ENCODE results near the gene SH3RF3.

Gene SH3RF3

DNA sequence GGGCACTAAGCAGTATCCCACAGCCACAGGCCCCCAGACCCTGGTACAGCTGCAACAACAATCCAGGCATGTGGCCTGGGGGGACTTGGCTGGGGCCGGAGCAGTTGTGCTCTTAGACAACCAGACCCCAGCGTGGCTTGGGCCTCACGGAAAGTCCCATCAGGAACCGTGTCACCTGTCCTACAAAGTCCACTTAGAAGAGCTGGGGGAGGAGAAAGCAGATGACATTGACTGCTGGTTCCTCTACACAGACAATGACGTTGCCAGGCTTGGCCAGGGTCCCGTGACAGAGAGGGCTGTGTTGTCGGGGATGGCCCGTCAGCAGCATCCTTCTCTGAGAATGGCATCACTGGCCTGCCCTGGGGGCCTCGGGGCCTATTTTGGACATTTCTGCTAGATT lies 360.3 kb downstream of the SH3RF3 start:
- no peak for FAIRE-seq

DNA sequence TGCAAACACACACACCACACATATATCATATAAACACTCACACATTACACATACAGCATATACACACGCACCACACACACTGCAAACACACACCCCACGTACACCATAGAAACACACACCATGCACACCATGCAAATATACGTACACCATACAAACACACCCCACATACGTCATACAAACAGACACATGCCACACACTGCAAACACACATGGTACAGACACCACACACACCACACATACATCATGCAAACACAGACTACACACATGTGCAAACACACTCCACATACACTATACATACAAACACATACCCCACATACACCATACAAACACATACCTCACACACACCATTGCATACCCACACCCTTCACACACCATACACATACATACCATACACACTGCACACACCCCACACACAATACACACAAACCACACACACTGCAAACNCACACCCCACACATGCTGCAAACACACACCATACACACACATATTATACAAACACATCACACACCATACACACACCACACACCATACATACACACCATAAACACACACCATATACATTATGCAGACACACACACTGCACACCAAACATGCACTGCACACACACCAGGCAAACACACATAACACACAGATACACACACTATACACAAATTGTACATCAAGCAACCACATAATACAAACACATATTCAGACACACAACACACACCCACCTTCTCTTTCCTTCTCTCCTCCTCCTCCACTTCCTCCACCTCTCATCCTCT lies 364.4 kb downstream of the SH3RF3 start:
- FAIRE-seq, result no peak

- FAIRE-seq, result no peak
These were observed 365.3 kb downstream of the SH3RF3 start for GRCh38 chr2:109494351-109494750.

- no peak for FAIRE-seq
These were observed 368.5 kb downstream of the SH3RF3 start for GRCh38 chr2:109497463-109497862.

DNA sequence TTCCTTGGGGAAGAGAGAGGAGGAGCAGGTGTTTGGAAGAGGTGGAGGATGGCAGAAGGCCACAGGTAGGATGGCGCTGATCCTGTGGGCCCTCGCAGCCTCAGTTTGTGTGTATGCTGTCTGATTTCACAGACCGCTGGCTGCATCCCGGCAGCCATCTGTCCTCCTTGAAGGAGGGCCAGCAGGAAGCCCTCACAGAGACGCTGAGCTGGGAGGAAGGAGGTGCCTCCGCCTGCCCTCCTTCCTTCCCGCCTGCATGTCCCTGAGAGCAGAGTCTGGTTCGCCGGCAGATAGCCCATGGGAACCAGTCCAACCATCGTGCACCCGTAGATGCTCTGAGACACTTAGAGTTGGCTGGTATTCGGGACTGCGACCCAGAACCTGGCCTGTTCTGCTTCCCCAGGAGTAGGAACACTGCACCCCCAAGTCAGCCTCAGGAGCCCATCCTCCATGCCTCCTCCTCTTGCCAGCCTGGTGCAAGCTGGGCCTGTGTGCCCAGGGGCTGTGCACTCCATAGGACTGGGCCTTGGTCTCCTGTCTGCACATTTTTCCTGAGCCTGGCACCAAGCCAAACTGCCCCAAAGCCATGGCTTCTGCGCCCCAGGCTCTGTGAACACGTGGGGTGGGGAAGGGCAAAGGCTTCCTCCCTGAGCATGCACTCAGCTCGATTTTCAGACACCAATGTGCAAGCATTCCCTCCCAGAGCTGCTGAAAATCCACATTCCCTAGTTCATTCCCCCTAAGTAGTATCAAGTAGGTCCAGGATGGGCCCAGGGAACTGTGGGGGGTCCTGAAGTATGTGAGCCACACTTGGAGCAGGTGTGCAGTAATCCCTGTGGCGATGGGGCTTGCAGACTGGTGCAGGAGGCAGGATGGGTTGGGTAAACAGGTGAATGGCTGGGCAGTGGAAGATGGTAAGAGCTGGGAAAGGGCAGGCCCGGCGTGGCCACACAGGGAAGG lies 369.2 kb downstream of the SH3RF3 start:
- no peak for FAIRE-seq

GRCh38 chr2:109498906-109499305 lies 369.9 kb downstream of the SH3RF3 start:
- FAIRE-seq, result no peak

DNA sequence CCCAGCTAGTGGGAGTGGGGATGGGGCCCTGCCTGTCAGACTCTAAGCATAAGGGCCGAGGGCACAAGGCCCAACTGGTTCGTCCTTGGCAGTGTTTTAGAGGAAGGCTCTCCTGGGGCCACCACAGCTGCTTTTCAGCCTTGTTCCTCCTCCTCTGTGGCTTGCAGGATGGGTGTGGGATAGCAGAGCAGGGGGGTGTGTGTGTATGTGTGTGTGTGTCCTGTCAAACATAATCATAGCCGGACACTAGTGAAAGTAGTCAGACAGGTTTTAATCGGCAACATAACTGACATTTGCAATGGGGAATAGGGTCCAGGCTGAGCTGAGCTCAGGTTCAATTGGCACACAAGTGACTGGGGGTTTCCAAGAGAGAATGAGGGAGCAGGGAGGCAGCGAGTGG lies 370.6 kb downstream of the SH3RF3 start:
- FAIRE-seq, result no peak

DNA sequence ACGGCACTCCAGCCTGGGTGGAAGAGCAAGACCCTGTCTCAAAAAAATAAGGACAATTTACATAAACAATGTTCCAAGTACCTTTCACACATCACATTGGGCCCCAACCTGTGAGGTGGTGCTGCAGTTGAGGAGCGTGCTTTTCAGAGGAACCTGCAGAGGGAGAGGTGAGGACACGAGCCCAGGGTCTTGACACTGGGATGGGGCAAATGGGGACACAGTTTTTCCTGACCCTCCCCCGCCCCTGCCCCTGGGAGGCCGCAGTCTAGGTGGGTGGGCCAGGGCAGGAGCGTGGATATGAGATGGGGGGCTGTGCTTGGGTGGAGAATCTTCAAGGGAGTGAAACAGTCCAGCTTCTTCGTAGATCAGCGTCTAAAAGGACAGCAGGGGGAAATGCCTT lies 371.9 kb downstream of the SH3RF3 start:
- FAIRE-seq, result no peak

DNA sequence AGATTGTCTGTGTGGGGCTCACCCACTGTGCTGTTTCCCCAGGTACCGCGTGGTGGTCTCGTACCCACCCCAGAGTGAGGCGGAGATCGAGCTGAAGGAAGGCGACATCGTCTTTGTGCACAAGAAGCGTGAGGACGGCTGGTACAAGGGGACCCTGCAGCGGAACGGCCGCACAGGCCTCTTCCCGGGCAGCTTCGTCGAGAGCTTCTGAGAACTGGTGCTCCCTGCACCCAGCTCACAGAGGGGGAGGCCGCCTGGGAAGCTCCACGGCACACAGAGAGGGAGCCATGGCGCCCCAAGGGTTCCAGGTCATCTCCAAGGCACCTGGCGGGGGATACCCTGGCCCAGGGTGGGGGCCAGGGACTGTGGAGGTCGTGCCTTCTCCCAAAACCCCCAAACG lies 372.5 kb downstream of the SH3RF3 start:
- no peak for FAIRE-seq

DNA sequence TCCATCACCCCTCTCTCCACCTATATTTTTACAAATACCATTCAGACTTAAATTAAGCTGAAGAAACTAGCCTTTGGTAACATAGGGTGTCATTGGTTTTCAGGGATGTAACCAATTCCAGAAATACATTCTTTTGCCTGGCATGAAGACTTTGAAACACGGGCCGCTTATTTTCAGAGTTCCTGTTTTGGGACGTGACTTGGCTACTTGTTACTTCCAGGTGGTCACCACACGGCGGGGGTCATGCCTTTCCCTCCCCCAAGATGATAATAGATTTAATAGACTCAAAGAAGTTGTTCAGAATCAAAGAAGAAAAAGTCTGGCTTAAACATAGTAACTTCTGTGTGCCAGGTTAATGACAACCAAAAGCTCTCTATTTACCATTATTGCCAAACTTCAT lies 374.2 kb downstream of the SH3RF3 start:
- FAIRE-seq, result no peak

- no peak for FAIRE-seq
These were observed 378.2 kb downstream of the SH3RF3 start for GRCh38 chr2:109507217-109507616.

DNA sequence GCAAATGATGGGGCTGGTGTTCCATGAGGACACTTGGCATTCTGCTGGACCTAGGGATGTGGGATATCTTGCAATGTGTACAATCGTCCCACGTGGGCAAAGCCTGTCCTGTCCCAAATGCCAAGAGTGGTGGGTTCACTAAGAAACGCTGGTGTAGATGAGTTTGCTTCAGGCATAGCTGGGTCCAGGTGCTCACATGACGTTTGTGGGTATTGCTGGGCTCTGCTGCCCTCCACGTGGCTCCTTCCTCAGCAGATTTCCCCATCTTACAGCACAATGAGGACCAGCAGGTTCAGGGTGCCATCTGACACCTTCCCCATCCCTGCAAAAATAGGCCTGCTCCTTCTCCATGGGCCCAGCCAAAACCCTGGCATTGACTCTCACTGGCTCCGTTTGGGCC lies 378.8 kb downstream of the SH3RF3 start:
- FAIRE-seq, result no peak

- no peak for FAIRE-seq
These were observed 379.6 kb downstream of the SH3RF3 start for GRCh38 chr2:109508556-109508955.

GRCh38 chr2:109510136-109511028 lies 381.4 kb downstream of the SH3RF3 start:
- no peak for FAIRE-seq

- FAIRE-seq, result no peak
These were observed 382.2 kb downstream of the SH3RF3 start for GRCh38 chr2:109511168-109511567.

GRCh38 chr2:109512076-109512475 lies 383.1 kb downstream of the SH3RF3 start:
- no peak for FAIRE-seq

- no peak for FAIRE-seq
These were observed 384.2 kb downstream of the SH3RF3 start for GRCh38 chr2:109513230-109513629.

DNA sequence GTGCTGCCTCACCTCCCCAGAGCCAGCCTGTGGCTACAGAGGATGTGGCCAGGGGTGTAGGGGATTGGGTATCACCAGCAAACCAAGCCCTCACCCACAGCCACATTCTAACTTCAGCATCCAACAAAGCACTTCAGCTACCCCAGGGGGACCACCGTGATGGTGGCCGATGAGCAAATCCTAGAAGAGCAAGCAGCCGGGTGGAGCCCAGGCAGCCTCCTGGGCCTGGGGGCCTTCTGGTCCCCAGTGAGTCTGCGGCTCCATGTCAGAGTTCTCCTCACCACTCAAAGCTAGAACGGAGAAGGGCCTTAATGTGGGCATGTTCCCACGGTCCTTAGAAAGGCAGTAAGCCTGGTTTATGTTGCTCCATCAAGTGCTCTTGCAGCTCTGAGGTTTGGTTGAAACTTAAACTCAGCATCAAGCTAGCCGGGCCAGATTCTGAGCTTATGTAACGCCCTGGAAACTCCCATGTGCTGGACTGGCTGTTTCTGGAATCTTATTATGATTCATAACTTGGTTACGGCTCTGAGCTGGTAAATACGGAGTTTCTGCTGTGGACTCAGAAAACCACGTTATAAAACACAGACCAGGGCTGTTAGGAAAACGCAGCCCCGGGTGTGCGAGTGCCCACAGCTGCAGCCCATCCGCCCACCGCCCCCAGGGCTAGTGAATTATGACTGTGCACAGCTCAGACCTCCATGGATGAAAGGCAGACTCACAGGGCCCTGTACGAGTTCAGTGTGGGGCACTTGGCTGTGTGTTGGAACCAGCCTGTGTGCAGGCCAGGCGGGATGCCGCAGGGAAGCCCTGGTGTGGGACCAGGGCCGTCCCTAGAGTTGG lies 385.0 kb downstream of the SH3RF3 start:
- no peak for FAIRE-seq

DNA sequence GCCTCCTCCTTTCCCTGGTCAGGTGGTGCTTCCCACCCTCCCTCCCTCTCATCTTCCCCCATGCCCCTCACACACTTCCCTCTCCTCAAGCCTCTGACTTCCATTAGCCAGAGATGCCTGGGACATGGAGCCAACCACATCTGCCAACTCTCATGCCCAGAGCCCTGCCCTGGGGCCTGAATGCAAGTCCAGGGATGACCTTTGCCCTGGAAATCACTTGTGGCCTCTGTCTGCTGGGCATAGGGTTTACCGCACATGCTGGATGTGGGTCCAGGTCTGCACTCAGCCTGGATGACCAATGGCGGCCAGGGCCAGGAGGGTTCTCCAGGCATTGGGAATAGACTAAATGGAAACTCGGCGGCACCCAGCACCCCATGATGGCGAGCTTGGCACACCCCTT lies 385.9 kb downstream of the SH3RF3 start:
- FAIRE-seq, result no peak

GRCh38 chr2:109516445-109517117 lies 387.6 kb downstream of the SH3RF3 start:
- FAIRE-seq, result no peak

- FAIRE-seq, result no peak
These were observed 388.3 kb downstream of the SH3RF3 start for GRCh38 chr2:109517118-109517889.
